ENCODE measurements around the gene MARK1. TPM values are rescaled to one million over a fixed set of nuclear protein-coding genes. Genes with fewer than 3 reads are reported as not detected.

The MARK1 gene
- polyA plus RNA-seq, 3 donors: not detected

DNA sequence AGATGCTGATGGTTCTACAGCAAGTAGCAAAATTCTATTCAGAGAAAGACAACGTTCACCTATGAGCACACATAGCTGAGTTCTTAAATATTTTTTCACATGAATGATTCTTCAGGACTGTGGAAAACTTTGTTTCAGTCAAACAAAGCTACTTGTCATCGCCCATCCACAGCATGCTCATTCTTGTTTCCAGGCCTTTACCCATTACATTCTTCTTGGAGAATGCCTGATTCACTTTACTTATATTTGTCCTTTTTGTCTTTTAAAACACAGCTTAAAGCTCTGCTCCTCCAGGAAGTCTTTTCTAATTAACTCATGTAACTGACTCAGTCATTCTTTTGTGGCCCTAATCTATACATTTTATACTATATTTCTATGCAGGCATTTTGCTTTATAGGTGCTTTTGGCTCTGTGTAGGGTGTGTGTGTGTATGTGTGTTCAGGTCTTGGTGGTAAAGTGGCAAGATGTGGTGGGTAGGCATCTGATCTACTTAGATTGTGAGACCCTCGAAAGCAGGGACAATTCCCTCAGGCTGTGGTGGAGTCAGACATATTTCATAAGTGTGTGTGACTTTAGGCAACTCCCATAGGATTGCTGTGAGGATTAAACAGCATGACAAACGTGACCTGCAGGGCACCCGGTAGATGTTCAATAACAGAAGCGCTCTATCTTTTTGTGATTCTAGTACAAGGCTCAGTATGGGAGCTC is 11.8 kb upstream of the MARK1 start:
- no peak for DNase-seq
- Histone ChIP-seq H3K27ac (ENCODE audit: low read depth in 1 of 2, low read length in 2 of 2) (no peak overlapping the region), H3K27me3 (ENCODE audit: control insufficient read depth in 2 of 2, insufficient read depth in 2 of 2, low read length in 2 of 2) (peaks cover 0 to 5% of the 10 kb centered on the region in 2 donors), H3K79me2 (ENCODE audit: insufficient read depth, low read length) (no peaks in the 10 kb centered on the region), H3K36me3 (replicated peaks in 1 of 2; ENCODE audit: control insufficient read depth in 1 of 2, insufficient read depth in 2 of 2, low read length in 2 of 2) (no peaks in the 10 kb centered on the region), H3K9me3 (replicated peaks in 1 of 2; ENCODE audit: control insufficient read depth in 1 of 2, insufficient read depth in 1 of 2, low read length in 2 of 2) (no peaks in the 10 kb centered on the region), H4K20me1 (ENCODE audit: insufficient read depth, low read length) (no peaks in the 10 kb centered on the region), H2AFZ (ENCODE audit: insufficient read depth, low read depth, low read length, poor library complexity, severe bottlenecking) (no peak overlapping the region), H3K4me2 (replicated peaks; ENCODE audit: extremely low read depth, low read length, poor library complexity, severe bottlenecking) (no peak overlapping the region), H3K4me1 (ENCODE audit: control insufficient read depth in 1 of 2, insufficient read depth in 2 of 2, low read length in 2 of 2) (no peaks in the 10 kb centered on the region), H3K4me3 (replicated peaks in 1 of 3; ENCODE audit: low read depth in 2 of 3, low read length in 3 of 3) (no peak overlapping the region), H3K9ac (ENCODE audit: insufficient read depth, low read length, poor library complexity, severe bottlenecking) (no peak overlapping the region)
- H3K27me3 Mint-ChIP-seq (ENCODE audit: low read depth in 3 of 3): peaks cover 0 to 6% (median 2%) of the 10 kb centered on the region in 3 donors
- no peak overlapping the region for H3K4me3 Mint-ChIP-seq
- WGBS (ENCODE audit: insufficient coverage): 89% methylated on average over 5 of the region's 6 CpGs
- H3K27ac Mint-ChIP-seq: no peak overlapping the region
- no peak for TF ChIP-seq CTCF (IDR thresholded peaks at IDR 0.05)
- no peaks in the 10 kb centered on the region for H3K36me3 Mint-ChIP-seq
- intact Hi-C loops (cut with micrococcal nuclease): no loop called here
- H3K4me1 Mint-ChIP-seq: no peaks in the 10 kb centered on the region
- peaks cover 0 to 2% (median 0%) of the 10 kb centered on the region in 7 donors for H3K9me3 Mint-ChIP-seq

- H3K36me3 Mint-ChIP-seq: no peaks in the 10 kb centered on the region
- Histone ChIP-seq H4K20me1 (ENCODE audit: insufficient read depth, low read length) (no peaks in the 10 kb centered on the region), H3K4me2 (replicated peaks; ENCODE audit: extremely low read depth, low read length, poor library complexity, severe bottlenecking) (no peak overlapping the region), H3K4me3 (replicated peaks in 1 of 3; ENCODE audit: low read depth in 2 of 3, low read length in 3 of 3) (no peak overlapping the region), H3K27me3 (ENCODE audit: control insufficient read depth in 2 of 2, insufficient read depth in 2 of 2, low read length in 2 of 2) (peaks cover 0 to 5% of the 10 kb centered on the region in 2 donors), H3K27ac (ENCODE audit: low read depth in 1 of 2, low read length in 2 of 2) (no peak overlapping the region), H3K36me3 (replicated peaks in 1 of 2; ENCODE audit: control insufficient read depth in 1 of 2, insufficient read depth in 2 of 2, low read length in 2 of 2) (no peaks in the 10 kb centered on the region), H3K9me3 (replicated peaks in 1 of 2; ENCODE audit: control insufficient read depth in 1 of 2, insufficient read depth in 1 of 2, low read length in 2 of 2) (no peaks in the 10 kb centered on the region), H2AFZ (ENCODE audit: insufficient read depth, low read depth, low read length, poor library complexity, severe bottlenecking) (no peak overlapping the region), H3K79me2 (ENCODE audit: insufficient read depth, low read length) (no peaks in the 10 kb centered on the region), H3K4me1 (ENCODE audit: control insufficient read depth in 1 of 2, insufficient read depth in 2 of 2, low read length in 2 of 2) (no peaks in the 10 kb centered on the region), H3K9ac (ENCODE audit: insufficient read depth, low read length, poor library complexity, severe bottlenecking) (no peak overlapping the region)
- H3K27ac Mint-ChIP-seq: no peak overlapping the region
- DNase-seq: no peak
- intact Hi-C loops (cut with micrococcal nuclease): no loop called here
- no peak overlapping the region for H3K4me3 Mint-ChIP-seq
- H3K27me3 Mint-ChIP-seq (ENCODE audit: low read depth in 3 of 3): peaks cover 0 to 7% (median 2%) of the 10 kb centered on the region in 3 donors
- no CpG with 5 or more reads among the region's 2 CpGs for WGBS (ENCODE audit: insufficient coverage)
- H3K9me3 Mint-ChIP-seq: peaks cover 0 to 2% (median 0%) of the 10 kb centered on the region in 7 donors
- H3K4me1 Mint-ChIP-seq: no peaks in the 10 kb centered on the region
- no peak for TF ChIP-seq CTCF (IDR thresholded peaks at IDR 0.05)
Observed at GRCh38 chr1:220516722-220517042, 11.3 kb upstream of the MARK1 start.
